ENCODE measurements around the gene GNB1. TPM values are rescaled to one million over a fixed set of nuclear protein-coding genes. Genes with fewer than 3 reads are reported as not detected.

GNB1 gene
- total and polyA plus RNA-seq, 9 of the 15 experiments (the other 6 are each of a cell fraction or from before 2014, with no cell fraction given): 34.3 to 388 (median 114) TPM

- CTCF ChIA-PET (ENCODE audit: low intra/inter-chr PET ratio): no interaction called here
- peaks cover 8% of the 10 kb centered on the region for H4K20me1 ChIP-seq (replicated peaks; ENCODE audit: control insufficient read depth, insufficient read depth, low read length)
- no peaks in the 10 kb centered on the region for H3K9me1 ChIP-seq (ENCODE audit: control insufficient read depth, insufficient read depth, low read length)
- WGBS (ENCODE audit: insufficient coverage, low coverage, missing lambda C conversion rate): 8% methylated on average over 26 of the region's 26 CpGs
- H2AFZ ChIP-seq (ENCODE audit: low read depth, low read length): no peak overlapping the region
- H3K27ac ChIP-seq (ENCODE audit: extremely low read depth, low read depth, low read length): no peak overlapping the region
- no peak for ATAC-seq
- H3K36me3 ChIP-seq (ENCODE audit: control insufficient read depth, insufficient read depth, low read length): no peaks in the 10 kb centered on the region
- intact Hi-C loops (cut with micrococcal nuclease) (no loop called here), in situ Hi-C loops (cut with MboI) (no loop called here)
- H3K4me3 ChIP-seq: no peak overlapping the region
- FAIRE-seq: no peak
- no peak for DNase-seq (ENCODE audit: extremely low read depth in 1 of 4, low spot score in 3 of 4)
- H3K9ac ChIP-seq (ENCODE audit: insufficient read depth in 1 of 2, low read depth in 2 of 2, low read length in 2 of 2): peak overlapping the region in 1 of 2 experiments; percentile 45; a peak in 1 of 4 replicates
- peaks cover 0 to 78% of the 10 kb centered on the region in 2 experiments; a peak in 2 of 5 replicates for H3K4me1 ChIP-seq (replicated peaks in 1 of 2; ENCODE audit: control insufficient read depth in 2 of 2, insufficient read depth in 2 of 2, low read length in 2 of 2)
- POLR2A ChIA-PET: interaction anchor here (0.7 to 0.9 kb wide), 2 partner anchors 118 to 304 kb away, joined by 3 read pairs; no protein-coding TSS in a partner anchor
- no peaks in the 10 kb centered on the region for H3K79me2 ChIP-seq (ENCODE audit: control insufficient read depth, insufficient read depth, low read length)
- TF ChIP-seq CREB1 (IDR thresholded peaks at IDR 0.05) (no peak), CREB1 (CRISPR knock-in tag; IDR thresholded peaks at IDR 0.05) (no peak), ZNF445 (CRISPR knock-in tag; IDR thresholded peaks at IDR 0.05; ENCODE audit: low read depth) (no peak), MED1 (CRISPR knock-in tag; IDR thresholded peaks at IDR 0.05; ENCODE audit: borderline replicate concordance) (no peak), FOXJ2 (tag; IDR thresholded peaks at IDR 0.05) (no peak), EGR1 (conservative IDR thresholded peaks at IDR 0.05) (peak; percentile 45; the same call in 1 of the 2 replicates), POLR2G (IDR thresholded peaks at IDR 0.05; ENCODE audit: low read depth, low read length) (no peak)
- H3K27me3 ChIP-seq (ENCODE audit: control insufficient read depth in 2 of 2, insufficient read depth in 2 of 2, low read length in 2 of 2): peaks cover 23 to 72% of the 10 kb centered on the region in 2 experiments; a peak in 3 of 5 replicates
- BruUV-seq (replicated peaks): no TSS peak
- H3K9me3 ChIP-seq (replicated peaks; ENCODE audit: control insufficient read depth, insufficient read depth, low read depth, low read length): no peaks in the 10 kb centered on the region
- H3K4me2 ChIP-seq (ENCODE audit: insufficient read depth, low read length): no peak overlapping the region
Observed at GRCh38 chr1:1926346-1926811, 35.5 kb upstream of the GNB1 start.
